Transverse colon (tissue), 4 donors: ENCODE measurements around the gene TGM4.

Experiments
- POLR2A ChIP-seq: fragments of 450-650 bp; IDR thresholded peaks from one replicate; pipeline ENCODE4 v1.6.1; 2016; ENCODE audit warnings: antibody characterized with exemption, mild to moderate bottlenecking, moderate library complexity
- POLR2AphosphoS5 ChIP-seq, 3 donors: sonication (generic); formaldehyde crosslinking; IDR thresholded peaks; one replicate each; pipeline ENCODE4 v1.6.1; 2016; ENCODE audit warnings: antibody characterized with exemption in 3 of 3
- TF ChIP-seq, protein P1 (sequence below), 5 experiments: fragments of 200-600 bp in 3 of 5; fragments of 450-650 bp in 2 of 5; sonication (generic) in 3 of 5; IDR thresholded peaks; 1 replicate in 2 of 5; 2 replicates in 3 of 5; pipeline ENCODE4 v1.5.1; 2016 to 2017; ENCODE audit warnings: antibody characterized with exemption in 5 of 5, inconsistent platforms in 3 of 5, mild to moderate bottlenecking in 2 of 5, moderate library complexity in 1 of 5

DNA sequence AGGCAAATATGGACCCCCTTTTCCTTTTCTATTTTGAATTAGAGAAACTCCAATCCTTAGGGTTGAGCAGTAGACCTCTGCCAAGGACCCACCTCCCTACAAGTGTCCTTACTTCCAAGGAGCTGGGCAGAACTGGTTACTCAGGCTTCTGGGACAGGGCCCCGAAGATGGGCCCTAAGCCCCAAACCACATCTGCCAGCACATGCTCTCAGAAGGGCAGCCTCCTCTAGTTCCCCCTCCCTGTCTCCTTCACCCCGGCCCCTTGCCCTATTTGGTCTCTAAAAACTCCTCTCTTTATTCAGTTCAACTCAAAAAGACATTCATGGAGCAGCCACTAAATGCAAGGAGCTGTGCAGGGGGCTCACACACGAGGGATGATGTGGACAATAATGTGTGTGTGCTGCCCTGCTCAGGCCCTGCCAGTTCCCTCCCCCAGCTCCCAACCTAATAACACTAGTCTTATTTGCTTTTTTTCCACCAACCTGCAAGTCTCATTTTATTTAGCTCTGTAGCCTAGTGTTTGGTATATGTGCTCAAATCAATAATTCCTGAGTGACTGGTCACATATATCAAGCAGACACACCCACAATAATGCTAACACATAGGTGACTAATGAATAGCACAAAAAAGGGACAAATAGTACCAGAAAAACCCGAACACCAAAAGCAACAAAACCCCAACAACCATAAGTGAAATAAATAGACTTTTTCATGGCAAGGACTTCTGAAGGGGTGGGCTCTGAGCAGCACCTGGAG, 89.3 kb downstream of the TGM4 start:
- no peak for TF ChIP-seq POLR2AphosphoS5 (IDR thresholded peaks at IDR 0.05)
- TF ChIP-seq, protein P1, sequence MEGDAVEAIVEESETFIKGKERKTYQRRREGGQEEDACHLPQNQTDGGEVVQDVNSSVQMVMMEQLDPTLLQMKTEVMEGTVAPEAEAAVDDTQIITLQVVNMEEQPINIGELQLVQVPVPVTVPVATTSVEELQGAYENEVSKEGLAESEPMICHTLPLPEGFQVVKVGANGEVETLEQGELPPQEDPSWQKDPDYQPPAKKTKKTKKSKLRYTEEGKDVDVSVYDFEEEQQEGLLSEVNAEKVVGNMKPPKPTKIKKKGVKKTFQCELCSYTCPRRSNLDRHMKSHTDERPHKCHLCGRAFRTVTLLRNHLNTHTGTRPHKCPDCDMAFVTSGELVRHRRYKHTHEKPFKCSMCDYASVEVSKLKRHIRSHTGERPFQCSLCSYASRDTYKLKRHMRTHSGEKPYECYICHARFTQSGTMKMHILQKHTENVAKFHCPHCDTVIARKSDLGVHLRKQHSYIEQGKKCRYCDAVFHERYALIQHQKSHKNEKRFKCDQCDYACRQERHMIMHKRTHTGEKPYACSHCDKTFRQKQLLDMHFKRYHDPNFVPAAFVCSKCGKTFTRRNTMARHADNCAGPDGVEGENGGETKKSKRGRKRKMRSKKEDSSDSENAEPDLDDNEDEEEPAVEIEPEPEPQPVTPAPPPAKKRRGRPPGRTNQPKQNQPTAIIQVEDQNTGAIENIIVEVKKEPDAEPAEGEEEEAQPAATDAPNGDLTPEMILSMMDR (IDR thresholded peaks at IDR 0.05): no peak
- no peak for TF ChIP-seq POLR2A
